Measurements from ENCODE around the gene CUEDC2. TPM values are rescaled to one million over a fixed set of nuclear protein-coding genes. Genes with fewer than 3 reads are reported as not detected.

CUEDC2 gene
- total RNA-seq, 1 experiment from 2014 or later = 40.2 TPM

DNA sequence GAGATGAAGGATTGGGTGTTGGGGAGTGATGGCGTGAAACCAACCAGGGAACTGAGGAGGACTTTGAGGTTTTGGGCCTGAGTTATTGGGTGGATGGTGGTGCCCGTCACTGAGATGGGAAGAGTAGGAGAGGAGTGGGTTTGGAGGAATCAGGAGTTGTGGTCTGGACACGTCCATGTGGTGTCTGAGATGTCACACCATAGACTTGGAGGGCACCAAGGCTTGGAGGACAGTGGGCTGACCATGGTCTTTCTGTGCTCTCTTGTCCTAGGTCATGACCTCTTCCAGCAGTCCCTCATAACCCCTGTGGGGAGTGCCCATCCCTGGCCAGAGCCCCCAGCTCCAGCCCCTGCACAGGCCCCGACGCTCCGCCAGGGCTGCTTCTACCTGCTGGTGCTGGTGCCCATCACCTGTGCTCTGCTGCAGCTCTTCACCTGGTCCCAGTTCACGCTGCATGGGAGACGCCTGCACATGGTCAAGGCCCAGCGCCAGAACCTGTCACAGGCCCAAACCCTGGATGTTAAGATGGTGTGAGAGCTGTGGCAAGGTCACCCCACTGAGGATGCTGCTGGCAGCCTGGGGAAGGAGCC, 43.2 kb upstream of the CUEDC2 start:
- TF ChIP-seq ZBTB21 (CRISPR knock-in tag; IDR thresholded peaks at IDR 0.05; ENCODE audit: borderline replicate concordance) = no peak
- no peak for TF ChIP-seq GTF2I (CRISPR knock-in tag; conservative IDR thresholded peaks at IDR 0.05)
- no peak for TF ChIP-seq RELA (CRISPR knock-in tag; IDR thresholded peaks at IDR 0.05; ENCODE audit: borderline replicate concordance)
- no peak for TF ChIP-seq NFYB (CRISPR knock-in tag; conservative IDR thresholded peaks at IDR 0.05; ENCODE audit: low read depth)
- no peak for TF ChIP-seq PRRX2 (CRISPR knock-in tag; IDR thresholded peaks at IDR 0.05)
- TF ChIP-seq TCF7 (CRISPR knock-in tag; IDR thresholded peaks at IDR 0.05; ENCODE audit: low read depth) = no peak
- TF ChIP-seq, protein P1, sequence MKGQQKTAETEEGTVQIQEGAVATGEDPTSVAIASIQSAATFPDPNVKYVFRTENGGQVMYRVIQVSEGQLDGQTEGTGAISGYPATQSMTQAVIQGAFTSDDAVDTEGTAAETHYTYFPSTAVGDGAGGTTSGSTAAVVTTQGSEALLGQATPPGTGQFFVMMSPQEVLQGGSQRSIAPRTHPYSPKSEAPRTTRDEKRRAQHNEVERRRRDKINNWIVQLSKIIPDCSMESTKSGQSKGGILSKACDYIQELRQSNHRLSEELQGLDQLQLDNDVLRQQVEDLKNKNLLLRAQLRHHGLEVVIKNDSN (CRISPR knock-in tag; IDR thresholded peaks at IDR 0.05) = no peak
- TF ChIP-seq, protein P2, sequence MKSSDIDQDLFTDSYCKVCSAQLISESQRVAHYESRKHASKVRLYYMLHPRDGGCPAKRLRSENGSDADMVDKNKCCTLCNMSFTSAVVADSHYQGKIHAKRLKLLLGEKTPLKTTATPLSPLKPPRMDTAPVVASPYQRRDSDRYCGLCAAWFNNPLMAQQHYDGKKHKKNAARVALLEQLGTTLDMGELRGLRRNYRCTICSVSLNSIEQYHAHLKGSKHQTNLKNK (CRISPR knock-in tag; IDR thresholded peaks at IDR 0.05) = no peak
- no peak for TF ChIP-seq HMGA2 (CRISPR knock-in tag; IDR thresholded peaks at IDR 0.05)
- TF ChIP-seq, protein P3, sequence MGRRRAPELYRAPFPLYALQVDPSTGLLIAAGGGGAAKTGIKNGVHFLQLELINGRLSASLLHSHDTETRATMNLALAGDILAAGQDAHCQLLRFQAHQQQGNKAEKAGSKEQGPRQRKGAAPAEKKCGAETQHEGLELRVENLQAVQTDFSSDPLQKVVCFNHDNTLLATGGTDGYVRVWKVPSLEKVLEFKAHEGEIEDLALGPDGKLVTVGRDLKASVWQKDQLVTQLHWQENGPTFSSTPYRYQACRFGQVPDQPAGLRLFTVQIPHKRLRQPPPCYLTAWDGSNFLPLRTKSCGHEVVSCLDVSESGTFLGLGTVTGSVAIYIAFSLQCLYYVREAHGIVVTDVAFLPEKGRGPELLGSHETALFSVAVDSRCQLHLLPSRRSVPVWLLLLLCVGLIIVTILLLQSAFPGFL (CRISPR knock-in tag; IDR thresholded peaks at IDR 0.05; ENCODE audit: borderline replicate concordance) = no peak
- TF ChIP-seq ZNF396 (CRISPR knock-in tag; IDR thresholded peaks at IDR 0.05; ENCODE audit: borderline replicate concordance) = no peak
- no peak for TF ChIP-seq FOXK1 (CRISPR knock-in tag; IDR thresholded peaks at IDR 0.05)
- no peak for TF ChIP-seq ELF4 (CRISPR knock-in tag; IDR thresholded peaks at IDR 0.05; ENCODE audit: low read depth)
- TF ChIP-seq TP53 (CRISPR knock-in tag; IDR thresholded peaks at IDR 0.05) = no peak
- TF ChIP-seq, protein P4, sequence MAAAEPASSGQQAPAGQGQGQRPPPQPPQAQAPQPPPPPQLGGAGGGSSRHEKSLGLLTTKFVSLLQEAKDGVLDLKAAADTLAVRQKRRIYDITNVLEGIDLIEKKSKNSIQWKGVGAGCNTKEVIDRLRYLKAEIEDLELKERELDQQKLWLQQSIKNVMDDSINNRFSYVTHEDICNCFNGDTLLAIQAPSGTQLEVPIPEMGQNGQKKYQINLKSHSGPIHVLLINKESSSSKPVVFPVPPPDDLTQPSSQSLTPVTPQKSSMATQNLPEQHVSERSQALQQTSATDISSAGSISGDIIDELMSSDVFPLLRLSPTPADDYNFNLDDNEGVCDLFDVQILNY (CRISPR knock-in tag; IDR thresholded peaks at IDR 0.05) = no peak
- TF ChIP-seq, protein P5, sequence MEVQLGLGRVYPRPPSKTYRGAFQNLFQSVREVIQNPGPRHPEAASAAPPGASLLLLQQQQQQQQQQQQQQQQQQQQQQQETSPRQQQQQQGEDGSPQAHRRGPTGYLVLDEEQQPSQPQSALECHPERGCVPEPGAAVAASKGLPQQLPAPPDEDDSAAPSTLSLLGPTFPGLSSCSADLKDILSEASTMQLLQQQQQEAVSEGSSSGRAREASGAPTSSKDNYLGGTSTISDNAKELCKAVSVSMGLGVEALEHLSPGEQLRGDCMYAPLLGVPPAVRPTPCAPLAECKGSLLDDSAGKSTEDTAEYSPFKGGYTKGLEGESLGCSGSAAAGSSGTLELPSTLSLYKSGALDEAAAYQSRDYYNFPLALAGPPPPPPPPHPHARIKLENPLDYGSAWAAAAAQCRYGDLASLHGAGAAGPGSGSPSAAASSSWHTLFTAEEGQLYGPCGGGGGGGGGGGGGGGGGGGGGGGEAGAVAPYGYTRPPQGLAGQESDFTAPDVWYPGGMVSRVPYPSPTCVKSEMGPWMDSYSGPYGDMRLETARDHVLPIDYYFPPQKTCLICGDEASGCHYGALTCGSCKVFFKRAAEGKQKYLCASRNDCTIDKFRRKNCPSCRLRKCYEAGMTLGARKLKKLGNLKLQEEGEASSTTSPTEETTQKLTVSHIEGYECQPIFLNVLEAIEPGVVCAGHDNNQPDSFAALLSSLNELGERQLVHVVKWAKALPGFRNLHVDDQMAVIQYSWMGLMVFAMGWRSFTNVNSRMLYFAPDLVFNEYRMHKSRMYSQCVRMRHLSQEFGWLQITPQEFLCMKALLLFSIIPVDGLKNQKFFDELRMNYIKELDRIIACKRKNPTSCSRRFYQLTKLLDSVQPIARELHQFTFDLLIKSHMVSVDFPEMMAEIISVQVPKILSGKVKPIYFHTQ (CRISPR knock-in tag; IDR thresholded peaks at IDR 0.05) = no peak
- TF ChIP-seq, protein P6, sequence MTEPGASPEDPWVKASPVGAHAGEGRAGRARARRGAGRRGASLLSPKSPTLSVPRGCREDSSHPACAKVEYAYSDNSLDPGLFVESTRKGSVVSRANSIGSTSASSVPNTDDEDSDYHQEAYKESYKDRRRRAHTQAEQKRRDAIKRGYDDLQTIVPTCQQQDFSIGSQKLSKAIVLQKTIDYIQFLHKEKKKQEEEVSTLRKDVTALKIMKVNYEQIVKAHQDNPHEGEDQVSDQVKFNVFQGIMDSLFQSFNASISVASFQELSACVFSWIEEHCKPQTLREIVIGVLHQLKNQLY (CRISPR knock-in tag; IDR thresholded peaks at IDR 0.05) = no peak
- Mint-ChIP-seq H3K9me3 (no peaks in the 10 kb centered on the region), H3K4me3 (no peak overlapping the region), H3K27me3 (ENCODE audit: low read depth) (no peaks in the 10 kb centered on the region), H3K36me3 (peaks cover 14% of the 10 kb centered on the region), H3K4me1 (no peaks in the 10 kb centered on the region), H3K27ac (0 out of 2 replicates have a peak overlapping the region, but pooled peaks have one; percentile 9)
- ChIA-PET CTCF (interaction anchor here (0.7 to 2.0 kb wide), 3 partner anchors 37 to 108 kb away, joined by 3 to 6 read pairs (median 6); no protein-coding TSS in a partner anchor), POLR2A (interaction anchor here (0.7 kb wide), 1 partner anchor 558 kb away, joined by 7 read pairs; no protein-coding TSS in a partner anchor)
- ATAC-seq (no peak), DNase-seq (ENCODE audit: low spot score) (no peak)

Data from WTC11 (cell line).